Stimulated activated naive CD4-positive, alpha-beta T cell treated with Interleukin-2 at 50 U/mL for 16 hours (primary cell): ENCODE results near the gene MAP1LC3A.

Experiments used
- DNase-seq: peaks from one replicate; lab custom pipeline; 2025; lab: John Stamatoyannopoulos, UW

The MAP1LC3A gene

DNA sequence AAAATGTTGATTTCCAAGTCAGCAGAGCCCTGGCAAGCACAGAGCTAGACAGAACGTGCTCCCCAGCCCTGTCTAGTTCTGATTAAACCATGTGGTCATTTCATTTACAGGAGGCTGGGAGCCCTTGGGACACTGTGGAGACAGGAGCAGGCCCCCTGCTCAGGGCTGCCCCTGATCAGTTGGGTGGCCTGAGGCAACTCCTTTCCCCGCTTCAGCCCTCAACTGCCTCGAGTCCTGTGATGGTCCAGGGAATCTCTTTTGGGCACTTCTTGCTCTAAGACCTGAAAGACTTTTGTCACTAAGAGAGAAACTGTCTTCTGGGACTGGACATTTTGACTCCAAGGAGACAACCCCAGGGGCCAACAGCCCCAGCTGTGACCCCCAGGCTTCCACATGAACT, 28.8 kb upstream of the MAP1LC3A start:
- no peak for DNase-seq

GRCh38 chr20:34530342-34530741, 28.2 kb upstream of the MAP1LC3A start:
- no peak for DNase-seq

- no peak for DNase-seq
These were observed 26.8 kb upstream of the MAP1LC3A start for GRCh38 chr20:34531608-34532265.

GRCh38 chr20:34532320-34532719, 26.2 kb upstream of the MAP1LC3A start:
- no peak for DNase-seq

DNA sequence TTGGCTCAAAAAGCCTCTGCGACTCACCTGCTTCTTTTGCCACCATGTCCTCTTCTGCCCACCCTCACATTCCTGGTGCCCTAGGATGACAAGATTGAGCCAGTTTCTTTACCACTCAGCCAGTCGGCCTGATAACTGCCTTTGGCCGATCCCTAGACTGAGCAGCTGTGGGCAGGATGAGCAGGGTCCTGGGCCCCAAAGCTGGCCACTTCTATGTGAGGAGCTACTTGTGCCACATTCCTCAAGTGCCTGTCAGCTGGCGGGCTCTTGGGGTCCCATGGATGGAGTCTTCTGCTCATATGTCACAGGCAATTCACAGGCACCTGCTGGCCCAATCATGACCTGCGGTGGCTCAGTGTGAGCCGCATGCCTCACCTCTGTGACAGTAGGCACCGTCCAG, 25.8 kb upstream of the MAP1LC3A start:
- no peak for DNase-seq

- no peak for DNase-seq
These were observed 23.9 kb upstream of the MAP1LC3A start for GRCh38 chr20:34534391-34535165.

GRCh38 chr20:34535301-34535840, 23.1 kb upstream of the MAP1LC3A start:
- DNase-seq: no peak

GRCh38 chr20:34535857-34536256, 22.7 kb upstream of the MAP1LC3A start:
- DNase-seq: no peak

DNA sequence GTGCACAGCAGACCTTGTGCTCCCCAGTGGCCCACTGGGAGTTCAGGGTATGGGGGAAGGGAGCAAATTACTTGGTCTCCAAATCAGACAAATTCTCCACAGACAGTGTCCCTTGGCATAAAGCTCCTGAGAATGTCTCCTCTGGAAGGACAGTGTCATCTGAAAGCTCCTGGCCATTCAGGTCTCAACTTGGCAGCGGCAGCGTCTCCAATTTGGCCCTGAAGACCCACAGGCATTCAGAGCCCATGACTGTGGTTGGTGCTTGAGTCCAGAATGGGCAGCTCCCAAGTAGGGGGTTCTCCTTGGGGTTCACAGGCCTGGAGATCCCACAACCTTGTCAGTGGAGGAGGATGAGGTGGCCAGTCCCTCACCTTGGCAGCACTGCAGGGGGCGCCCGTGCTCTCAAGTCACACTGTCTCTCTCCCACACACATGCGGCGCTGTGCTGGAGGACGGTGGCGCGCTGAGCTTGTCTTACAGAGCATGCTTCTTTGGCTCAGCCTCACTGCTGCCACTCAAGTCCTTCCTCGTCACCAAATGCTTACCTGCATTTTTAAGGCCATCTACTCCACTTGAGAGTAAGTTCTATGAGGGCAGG, 21.6 kb upstream of the MAP1LC3A start:
- peak; percentile 55 for DNase-seq

- DNase-seq: no peak
These were observed 20.9 kb upstream of the MAP1LC3A start for GRCh38 chr20:34537651-34538050.

DNA sequence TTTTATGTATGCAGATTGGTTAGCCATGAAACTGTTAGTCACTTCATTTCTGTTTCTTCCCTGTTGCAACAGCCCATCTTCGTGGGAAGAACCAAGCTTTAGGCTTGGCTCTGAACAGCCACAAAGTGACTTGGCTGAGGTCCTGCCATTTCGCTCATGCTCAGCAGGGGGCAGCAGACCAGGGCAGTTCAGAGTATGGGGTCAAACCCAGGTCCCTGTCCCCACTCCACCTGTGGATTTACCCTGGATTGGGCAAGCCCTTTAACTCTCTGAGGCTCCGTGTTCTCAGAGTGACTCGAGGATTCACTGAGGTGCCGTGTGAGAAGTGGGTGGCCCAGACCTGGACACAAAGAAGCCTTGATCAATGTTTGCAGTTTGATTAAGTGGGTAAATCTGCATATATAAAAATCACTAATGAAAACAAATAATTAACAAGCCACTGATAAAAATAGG, 19.8 kb upstream of the MAP1LC3A start:
- DNase-seq: peak; percentile 59

GRCh38 chr20:34539756-34540155, 18.8 kb upstream of the MAP1LC3A start:
- DNase-seq: no peak

DNA sequence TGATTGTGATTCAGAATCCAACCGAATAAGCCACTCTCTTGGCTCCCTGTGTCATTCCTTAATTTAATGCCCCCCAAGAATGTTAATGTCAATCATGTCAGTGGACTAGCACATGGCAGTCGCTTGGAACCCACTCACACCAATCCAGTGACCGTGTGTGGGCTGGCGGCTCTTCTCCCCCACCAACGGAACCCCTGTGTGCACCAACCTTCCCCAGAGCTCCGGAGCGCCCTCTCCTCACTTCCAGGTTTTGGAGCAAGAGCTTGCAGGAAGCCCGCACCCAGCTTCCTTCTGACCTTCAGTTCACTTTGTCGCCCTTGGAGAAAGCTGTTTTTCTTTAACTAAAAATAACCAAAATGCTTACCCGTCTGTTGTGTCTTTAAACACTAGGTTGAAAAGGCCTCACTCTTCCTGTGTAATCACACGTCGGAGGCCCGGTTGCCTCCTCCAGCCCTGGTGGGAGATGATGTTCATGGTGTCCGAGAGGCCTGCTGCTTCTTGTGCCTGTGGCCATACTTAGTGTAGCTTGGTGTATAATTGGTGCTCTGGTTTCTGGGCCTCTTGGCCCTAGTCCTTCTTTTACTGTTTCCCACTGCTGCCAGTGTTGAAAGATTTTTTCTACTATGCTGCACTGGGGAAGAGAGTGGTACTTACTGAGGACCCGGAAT, 17.8 kb upstream of the MAP1LC3A start:
- DNase-seq: no peak

DNA sequence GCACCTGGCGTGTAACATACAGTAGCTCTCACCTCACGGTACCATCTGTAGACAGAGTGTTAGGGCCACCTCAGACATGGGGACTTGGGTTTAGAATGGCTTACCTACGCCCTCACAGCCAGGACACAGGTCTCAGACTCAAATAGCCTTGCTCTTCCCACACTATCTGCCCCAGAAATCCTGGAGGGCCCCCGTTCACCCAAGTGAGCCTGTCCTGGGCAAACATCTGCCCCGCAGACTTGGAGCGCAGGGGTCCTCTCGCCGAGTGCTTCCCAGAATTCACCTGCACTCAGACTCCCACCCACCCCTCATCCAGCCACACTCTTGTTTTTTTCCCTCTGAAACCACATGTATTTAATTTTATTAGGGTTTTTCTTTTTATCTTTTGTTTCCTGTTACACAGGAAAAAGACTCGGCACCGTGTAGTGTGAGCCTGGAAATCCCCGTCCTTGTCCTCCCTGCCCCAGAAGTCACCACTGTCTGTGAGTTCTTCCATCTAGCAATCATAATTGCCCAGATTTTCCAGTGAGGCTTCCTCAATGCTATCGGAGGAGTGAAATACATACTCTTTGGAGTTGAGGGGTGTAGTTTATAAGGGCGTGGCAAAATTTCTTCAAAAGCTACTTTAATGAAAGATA, 17.1 kb upstream of the MAP1LC3A start:
- no peak for DNase-seq

DNA sequence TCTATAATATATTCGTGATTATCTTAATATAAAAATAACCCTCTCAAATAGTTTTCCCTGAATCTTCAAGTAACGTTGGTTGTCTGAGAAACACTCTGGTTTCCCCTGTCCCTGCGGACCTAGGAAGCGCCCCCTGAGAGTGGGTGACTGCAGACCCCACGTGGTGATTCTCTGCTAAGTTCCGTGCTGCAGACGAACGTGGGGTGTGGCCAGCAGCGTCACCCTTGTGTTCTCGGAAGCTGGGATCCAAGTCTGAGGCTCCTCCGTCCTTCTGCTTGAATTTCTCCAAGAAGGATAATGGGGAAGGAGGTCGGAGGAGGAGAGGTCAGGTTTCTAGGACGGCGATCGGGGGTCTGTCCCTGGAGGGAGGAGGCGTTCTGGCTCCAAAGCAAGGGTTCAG, 16.6 kb upstream of the MAP1LC3A start:
- no peak for DNase-seq

DNA sequence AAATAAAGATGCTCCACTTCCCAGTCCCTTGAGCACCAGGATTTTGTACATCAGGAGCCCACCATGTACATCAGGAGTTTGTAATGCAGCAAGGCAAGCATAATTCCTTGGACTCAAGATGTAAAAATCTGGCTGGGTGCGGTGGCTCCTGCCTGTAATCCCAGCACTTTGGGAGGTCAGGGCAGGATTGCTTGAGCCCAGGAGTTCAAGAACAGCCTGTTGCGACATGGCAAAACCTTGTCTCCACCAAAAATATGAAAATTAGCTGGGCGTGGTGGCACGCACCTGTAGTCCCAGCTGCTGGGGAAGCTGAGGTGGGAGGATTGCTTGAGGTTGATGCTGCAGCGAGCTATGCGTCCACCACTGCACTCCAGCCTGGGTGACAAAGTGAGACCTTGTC, 16.1 kb upstream of the MAP1LC3A start:
- no peak for DNase-seq

DNA sequence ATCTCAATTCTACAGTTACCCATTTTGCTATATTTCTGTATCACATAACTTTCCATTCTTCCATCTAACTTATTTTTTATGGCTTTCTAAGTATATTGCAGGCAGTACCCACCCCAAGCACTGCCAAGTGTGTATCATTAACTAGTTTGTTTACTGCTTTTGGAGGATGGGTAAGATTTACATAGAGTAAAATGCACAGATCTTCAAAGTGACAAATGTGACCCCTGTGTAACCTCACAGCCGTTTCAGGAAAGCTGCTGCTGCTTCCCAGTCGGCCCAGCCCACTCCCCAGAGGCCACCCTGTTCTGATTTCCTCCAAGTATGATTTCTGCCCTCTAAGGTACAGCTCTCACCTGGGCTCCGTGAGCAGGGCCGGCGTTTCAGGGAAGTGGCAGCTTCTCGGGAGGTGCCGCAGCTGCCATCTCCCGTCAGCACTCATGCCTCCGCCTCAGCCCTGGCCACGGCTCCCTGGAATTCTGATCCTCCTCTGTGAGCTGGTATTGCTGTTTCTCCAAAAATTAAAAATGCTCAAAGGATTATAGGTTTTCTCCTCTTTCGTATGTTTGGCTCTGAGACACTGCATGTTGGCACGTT, 15.0 kb upstream of the MAP1LC3A start:
- DNase-seq: no peak

GRCh38 chr20:34544109-34544796, 14.3 kb upstream of the MAP1LC3A start:
- peak; percentile 31 for DNase-seq

DNA sequence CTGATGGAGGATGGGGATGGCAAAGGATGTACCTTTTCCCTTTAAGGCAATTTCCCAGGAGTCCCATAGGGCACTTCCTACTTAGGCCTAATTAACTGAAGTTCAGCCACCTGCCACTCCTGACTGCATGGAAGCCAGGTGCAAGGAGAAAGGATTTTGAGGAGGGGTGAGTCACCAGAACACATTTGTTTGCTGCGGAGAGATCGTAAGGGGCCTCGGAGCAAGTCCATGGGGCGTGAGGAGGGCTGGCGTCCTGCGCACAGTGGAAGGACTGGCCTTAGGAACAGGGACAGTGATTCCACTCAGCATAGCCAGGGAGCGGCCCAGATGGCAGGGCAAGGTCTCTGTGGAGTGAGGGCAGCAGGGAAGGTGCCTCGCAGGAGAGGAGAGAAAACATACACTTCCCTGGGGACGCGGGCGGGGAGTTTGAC, 11.8 kb upstream of the MAP1LC3A start:
- no peak for DNase-seq

DNA sequence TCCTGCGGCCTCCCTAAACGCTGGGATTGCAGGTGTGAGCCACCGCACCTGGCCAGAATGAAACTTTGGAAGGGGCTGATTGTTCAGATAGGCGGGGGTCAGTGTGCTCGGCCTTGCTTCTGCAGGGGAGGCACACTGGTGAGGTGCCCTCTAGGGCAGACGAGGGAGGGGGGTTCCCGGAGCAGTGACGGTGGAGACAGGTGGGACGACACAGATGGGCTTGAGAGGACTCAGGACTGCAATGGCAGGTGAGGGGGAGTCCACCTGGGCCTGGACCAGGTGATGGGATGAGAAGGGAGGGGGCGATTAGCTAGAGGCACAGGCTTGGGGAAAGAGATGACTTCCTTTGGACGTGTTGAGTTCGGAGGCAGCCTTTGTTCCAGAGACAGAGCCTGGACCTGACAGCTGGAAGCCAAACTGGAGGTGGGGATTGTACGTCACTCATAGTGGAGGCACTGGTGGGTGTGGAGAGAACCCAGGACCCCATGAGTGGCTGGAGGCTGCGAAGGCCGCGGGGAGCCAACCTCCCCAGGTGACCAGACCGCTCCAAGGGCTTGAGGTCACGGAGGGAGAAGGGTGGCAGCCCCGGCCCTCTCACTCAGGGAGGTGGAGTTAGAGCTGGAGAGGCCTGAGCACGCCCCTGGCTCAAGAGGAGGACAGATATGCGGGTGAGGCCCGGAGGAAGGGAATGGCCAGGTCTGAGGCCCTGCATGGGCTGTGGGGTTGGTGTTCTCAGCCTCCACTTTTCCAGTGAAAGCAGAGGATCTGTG, 10.5 kb upstream of the MAP1LC3A start:
- no peak for DNase-seq
